ENCODE results near the gene ZSWIM3.

Gene ZSWIM3

GRCh38 chr20:45833030-45833882, 24.2 kb upstream of the ZSWIM3 start, which contains the start of gene SNX21:
SNX21 (plus strand) TSS chr20:45833799; CDS start chr20:45833920, 121 bp downstream.
- peak; percentile 53 to 88 for DNase-seq

GRCh38 chr20:45833883-45834796, 23.3 kb upstream of the ZSWIM3 start:
- peak; percentile 52 to 83 for DNase-seq

- no peak for DNase-seq
Measured at GRCh38 chr20:45834797-45835161, 22.6 kb upstream of the ZSWIM3 start.

GRCh38 chr20:45835329-45835765, 22.1 kb upstream of the ZSWIM3 start:
- no peak for DNase-seq

- DNase-seq, result no peak
Measured at GRCh38 chr20:45835825-45836224, 21.6 kb upstream of the ZSWIM3 start.

GRCh38 chr20:45836841-45837240, 20.6 kb upstream of the ZSWIM3 start:
- DNase-seq, result no peak

- DNase-seq, result no peak
Measured at GRCh38 chr20:45840700-45841198, 16.7 kb upstream of the ZSWIM3 start.

GRCh38 chr20:45841407-45842129, 15.8 kb upstream of the ZSWIM3 start:
- no peak for DNase-seq

GRCh38 chr20:45842169-45842812, 15.1 kb upstream of the ZSWIM3 start:
- DNase-seq, result no peak

- no peak for DNase-seq
Measured at GRCh38 chr20:45843506-45843905, 13.9 kb upstream of the ZSWIM3 start.

GRCh38 chr20:45845452-45845851, 12.0 kb upstream of the ZSWIM3 start:
- no peak for DNase-seq

GRCh38 chr20:45848421-45848820, 9.0 kb upstream of the ZSWIM3 start:
- DNase-seq, result no peak

- DNase-seq, result no peak
Measured at GRCh38 chr20:45848969-45849582, 8.3 kb upstream of the ZSWIM3 start.

GRCh38 chr20:45850238-45850637, 7.2 kb upstream of the ZSWIM3 start:
- DNase-seq, result no peak

GRCh38 chr20:45850926-45851325, 6.5 kb upstream of the ZSWIM3 start:
- no peak for DNase-seq

GRCh38 chr20:45851501-45851900, 5.9 kb upstream of the ZSWIM3 start:
- no peak for DNase-seq

- no peak for DNase-seq
Measured at GRCh38 chr20:45852326-45852725, 5.1 kb upstream of the ZSWIM3 start.

GRCh38 chr20:45853484-45853883, 3.9 kb upstream of the ZSWIM3 start:
- DNase-seq, result no peak

GRCh38 chr20:45857882-45858216, 435 bp downstream of the ZSWIM3 start:
- peak in 1 of 2 experiments; percentile 47 for DNase-seq

- no peak for DNase-seq
Measured at GRCh38 chr20:45859916-45860315, 2.5 kb downstream of the ZSWIM3 start.

- DNase-seq, result no peak
Measured at GRCh38 chr20:45860560-45861220, 3.3 kb downstream of the ZSWIM3 start.
